PFSK-1 (cell line): ENCODE measurements around the gene RFNG.

ENCODE experiments used
- FOXP2 ChIP-seq: optimal IDR thresholded peaks from 2 replicates; pipeline ENCODE3; 2011; ENCODE audit warnings: borderline replicate concordance, control low read depth, inconsistent platforms; ENCODE audit not compliant: insufficient read depth; ENCODE audit errors: extremely low read length, extremely low read depth
- POLR2AphosphoS5 ChIP-seq: IDR thresholded peaks from 2 replicates; pipeline ENCODE4 v1.6.1; 2012; ENCODE audit warnings: low read depth, mild to moderate bottlenecking, control low read depth, low read length, moderate library complexity
- REST ChIP-seq, 2 experiments: IDR thresholded peaks; 2 replicates each; pipeline versions ENCODE4 v1.6.1 to v1.8.0; 2011 to 2012; ENCODE audit warnings: low read depth in 2 of 2, low read length in 2 of 2, control low read depth in 1 of 2, inconsistent platforms in 1 of 2, mild to moderate bottlenecking in 1 of 2, moderate library complexity in 1 of 2; ENCODE audit not compliant: insufficient read depth in 1 of 2
- SIN3A ChIP-seq: IDR thresholded peaks from 2 replicates; pipeline ENCODE4 v1.6.1; 2012; ENCODE audit warnings: mild to moderate bottlenecking, low read length, moderate library complexity, borderline replicate concordance; ENCODE audit not compliant: insufficient read depth
- TAF1 ChIP-seq: IDR thresholded peaks from 2 replicates; pipeline ENCODE4 v1.6.1; 2012; ENCODE audit warnings: low read length, control low read depth, borderline replicate concordance; ENCODE audit not compliant: insufficient read depth

Gene RFNG

DNA sequence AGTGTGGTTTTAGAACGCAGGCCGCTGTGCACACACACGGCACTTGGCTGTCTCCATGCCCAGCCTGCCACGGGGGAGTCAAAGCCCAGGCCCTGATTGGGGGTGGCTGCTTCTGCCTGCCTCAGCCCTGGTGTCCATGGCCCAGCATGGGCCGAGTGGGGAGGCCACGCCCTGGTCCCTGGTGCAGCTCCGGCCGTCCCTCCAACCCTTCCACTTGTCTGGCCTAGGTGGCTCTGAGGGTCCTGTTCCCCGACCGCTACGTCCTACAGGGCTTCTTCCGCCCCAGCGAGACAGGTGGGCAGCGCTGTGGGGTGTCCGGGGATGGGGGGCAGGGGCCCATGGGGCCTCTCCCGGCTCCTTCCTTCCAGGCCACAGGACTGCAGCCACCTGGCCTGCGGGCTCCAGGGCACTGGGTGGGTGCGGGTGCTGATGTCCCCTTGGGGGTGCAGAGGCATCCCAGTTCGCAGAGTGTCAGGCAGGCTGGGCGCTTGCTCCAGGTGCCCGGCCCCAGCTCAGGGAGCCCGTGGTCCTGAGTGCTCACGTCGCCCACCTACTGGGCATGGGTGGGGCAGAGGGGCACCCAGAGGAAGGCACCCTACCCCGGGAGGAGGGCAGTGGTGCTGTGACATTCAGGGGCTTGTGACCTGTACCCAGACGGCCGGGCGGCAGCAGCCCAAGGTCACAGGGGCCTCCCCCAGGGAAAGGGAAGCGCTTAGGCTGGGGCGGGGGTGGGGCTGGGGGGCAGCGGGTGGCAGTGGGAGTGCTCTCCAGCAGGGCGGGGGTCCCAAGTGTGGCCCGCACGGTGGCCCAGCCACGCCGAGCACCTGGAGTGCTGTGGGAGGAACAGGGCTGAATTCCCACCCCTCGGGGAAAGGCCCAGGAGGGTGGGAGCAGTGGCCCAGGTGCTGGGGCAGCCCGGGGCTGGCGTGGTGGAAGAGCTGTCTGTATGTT is 40.8 kb downstream of the RFNG start:
- TF ChIP-seq SIN3A: no peak
- TF ChIP-seq POLR2AphosphoS5: no peak
- no peak for TF ChIP-seq TAF1
- no peak for TF ChIP-seq FOXP2
- TF ChIP-seq REST (IDR thresholded peaks at IDR 0.05; ENCODE audit: insufficient read depth in 1 of 2, low read depth in 2 of 2, low read length in 2 of 2): no peak

DNA sequence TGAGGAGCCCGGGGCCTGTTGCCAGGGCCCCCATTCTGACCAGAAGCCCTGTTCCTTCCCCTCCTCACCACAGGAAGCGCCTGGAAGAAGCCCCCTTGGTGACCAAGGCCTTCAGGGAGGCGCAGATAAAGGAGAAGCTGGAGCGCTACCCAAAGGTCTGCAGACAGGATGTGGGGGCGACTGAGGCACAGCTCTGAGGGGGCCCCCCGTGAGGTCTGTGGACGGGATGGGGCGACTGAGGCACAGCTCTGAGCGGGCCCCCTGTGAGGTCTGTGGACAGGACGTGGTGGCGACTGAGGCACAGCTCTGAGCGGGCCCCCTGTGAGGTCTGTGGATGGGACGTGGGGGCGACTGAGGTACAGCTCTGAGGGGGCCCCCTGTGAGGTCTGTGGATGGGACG is 42.2 kb downstream of the RFNG start:
- TF ChIP-seq REST (IDR thresholded peaks at IDR 0.05; ENCODE audit: insufficient read depth in 1 of 2, low read depth in 2 of 2, low read length in 2 of 2): no peak
- no peak for TF ChIP-seq POLR2AphosphoS5
- no peak for TF ChIP-seq SIN3A
- no peak for TF ChIP-seq TAF1
- no peak for TF ChIP-seq FOXP2

- TF ChIP-seq POLR2AphosphoS5 (no peak), TAF1 (no peak), SIN3A (no peak), FOXP2 (no peak), REST (IDR thresholded peaks at IDR 0.05; ENCODE audit: insufficient read depth in 1 of 2, low read depth in 2 of 2, low read length in 2 of 2) (no peak)
These were observed 42.6 kb downstream of the RFNG start for GRCh38 chr17:82008941-82009405.

DNA sequence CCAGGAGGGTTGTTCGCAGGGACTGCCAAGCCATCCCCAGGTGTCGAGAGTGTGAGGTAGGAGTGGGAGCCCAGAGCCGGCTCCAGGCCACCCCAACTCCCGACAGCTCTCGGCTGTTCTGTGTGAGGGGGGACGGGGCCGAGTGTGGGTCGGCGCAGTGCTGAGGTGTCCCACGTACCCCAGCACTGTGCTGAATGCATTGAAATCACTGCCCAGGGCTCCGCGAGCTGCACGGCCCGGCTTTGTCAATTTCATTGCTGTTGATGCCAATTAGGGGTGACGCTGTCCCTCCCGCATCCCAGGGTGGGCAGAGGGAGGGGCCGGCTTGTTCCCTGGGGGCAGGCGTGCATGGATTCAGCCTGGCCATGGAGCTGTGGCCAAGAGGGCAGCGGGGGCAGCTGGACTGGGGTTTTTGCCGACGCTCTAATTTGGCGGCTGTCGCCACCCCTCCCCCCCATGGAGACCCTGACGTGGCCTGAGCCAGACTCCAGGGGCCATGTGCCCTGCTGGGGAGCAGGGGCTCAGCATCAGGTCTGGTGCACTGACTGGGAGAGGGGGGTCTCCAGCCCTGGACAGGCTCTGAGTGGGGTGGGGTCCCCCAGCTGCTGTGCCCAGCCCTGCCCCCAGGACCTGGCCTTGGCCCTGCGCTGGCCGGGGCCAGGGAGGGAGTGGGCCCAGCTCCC is 43.2 kb downstream of the RFNG start:
- TF ChIP-seq POLR2AphosphoS5 (no peak), REST (IDR thresholded peaks at IDR 0.05; ENCODE audit: insufficient read depth in 1 of 2, low read depth in 2 of 2, low read length in 2 of 2) (no peak), TAF1 (no peak), FOXP2 (no peak), SIN3A (no peak)
